ENCODE results near the gene CKLF.

DNA sequence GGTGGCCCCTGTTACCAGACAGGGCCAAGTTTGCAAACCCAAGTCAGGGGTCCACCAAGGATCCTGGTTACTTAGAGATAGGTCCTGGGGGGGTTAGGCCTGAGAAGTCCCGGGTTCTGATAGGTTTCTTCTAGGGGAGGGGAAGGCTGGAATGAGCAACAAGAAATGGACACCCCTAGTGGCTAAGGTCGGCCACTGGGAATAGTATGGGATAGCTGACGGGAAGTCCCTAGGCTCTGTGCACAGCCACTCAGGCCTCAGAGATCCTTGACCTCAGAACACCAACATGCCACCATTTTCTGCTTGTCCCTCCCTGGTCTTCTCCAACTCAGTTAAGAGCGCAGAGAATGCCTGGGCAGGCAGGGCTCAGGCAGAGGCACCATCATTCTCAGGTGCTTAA lies 15.9 kb upstream of the CKLF start:
- TF ChIP-seq POLR2A (IDR thresholded peaks at IDR 0.05; ENCODE audit: low read depth, low read length) = no peak
- no peak for TF ChIP-seq TAF1 (IDR thresholded peaks at IDR 0.05; ENCODE audit: borderline replicate concordance, low read depth, low read length)
